CD4-positive, alpha-beta T cell treated with Interleukin-12 subunit alpha and Interleukin-12 subunit beta, for 1 hour (primary cell): ENCODE measurements around the gene NPVF.

Source experiments
- DNase-seq: peaks from one replicate; pipeline ENCODE4 v3.0.0-alpha.2; 2020

NPVF gene

GRCh38 chr7:25223206-25223605 is 5.1 kb downstream of the NPVF start:
- DNase-seq: no peak

- no peak for DNase-seq
These were observed 5.6 kb downstream of the NPVF start for GRCh38 chr7:25222666-25223065.

DNA sequence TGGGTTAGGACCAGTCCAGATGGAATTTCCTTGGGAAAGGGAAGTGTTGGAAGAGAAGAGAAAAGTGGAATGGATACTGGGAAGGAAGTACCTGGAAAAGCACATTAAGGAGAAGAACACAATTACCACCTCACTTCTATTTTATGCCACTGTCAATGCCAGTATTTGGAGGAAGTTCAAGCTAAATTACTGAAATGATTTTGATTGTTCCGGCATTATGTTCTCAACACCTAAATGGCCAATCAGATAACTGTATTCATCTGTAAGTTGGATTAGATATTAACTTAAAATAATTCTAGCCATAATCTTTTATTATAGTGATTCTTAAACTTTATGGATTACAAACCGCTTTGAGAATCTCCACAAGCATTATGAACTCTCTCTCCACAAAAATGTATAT is 7.3 kb downstream of the NPVF start:
- DNase-seq: no peak

DNA sequence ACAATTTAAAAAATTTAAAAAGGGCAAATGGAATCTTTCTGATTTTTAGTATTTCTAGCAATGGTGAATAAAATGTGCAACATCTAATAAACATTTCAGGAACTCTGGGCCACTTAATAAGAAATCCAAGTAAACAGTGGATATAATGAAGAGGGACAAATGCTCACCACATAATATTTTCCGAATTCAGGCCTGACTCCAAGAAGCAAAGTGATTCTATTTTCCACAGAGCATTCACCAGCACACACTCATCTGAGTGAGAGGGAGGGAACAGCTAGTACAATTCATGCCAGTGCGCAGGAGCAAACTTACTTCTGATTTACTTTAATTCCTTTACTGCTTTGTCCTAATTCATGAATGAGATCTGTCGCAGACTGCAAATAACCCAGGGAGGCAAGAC is 10.1 kb downstream of the NPVF start:
- DNase-seq: no peak

- peak; percentile 47 for DNase-seq
These were observed 11.4 kb downstream of the NPVF start for GRCh38 chr7:25216837-25217236.

DNA sequence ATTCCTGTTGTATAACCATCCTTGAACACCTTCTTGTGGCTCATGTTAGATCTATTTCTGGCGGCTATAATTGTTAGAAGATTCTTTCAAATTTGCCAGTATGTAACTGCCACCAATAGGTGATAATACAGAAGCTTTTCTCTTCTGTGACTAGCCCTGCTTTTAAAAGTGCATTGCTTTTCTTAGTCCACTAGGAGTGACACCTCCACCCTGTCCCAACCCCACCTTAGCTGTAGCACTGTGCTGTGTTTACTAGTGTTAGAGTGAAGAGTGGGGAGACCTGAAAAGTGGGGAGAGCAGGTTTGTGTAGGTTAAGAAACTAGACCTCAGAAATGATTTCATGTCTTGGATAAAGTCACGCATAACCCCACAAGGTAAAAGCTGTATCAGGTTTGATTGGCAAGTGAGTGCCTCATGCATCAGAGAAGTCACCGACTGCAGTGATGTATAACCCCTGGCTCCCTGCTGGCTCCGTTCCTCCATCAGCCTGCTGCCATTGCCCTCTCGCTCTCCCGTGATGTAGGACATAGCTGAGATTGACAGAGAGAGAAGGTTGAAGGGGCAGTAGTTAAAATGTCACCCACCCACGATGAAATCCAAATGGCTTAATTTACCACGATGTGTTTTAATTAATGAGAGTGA is 12.5 kb downstream of the NPVF start:
- DNase-seq: no peak

GRCh38 chr7:25208525-25209221 is 19.6 kb downstream of the NPVF start:
- DNase-seq: no peak

DNA sequence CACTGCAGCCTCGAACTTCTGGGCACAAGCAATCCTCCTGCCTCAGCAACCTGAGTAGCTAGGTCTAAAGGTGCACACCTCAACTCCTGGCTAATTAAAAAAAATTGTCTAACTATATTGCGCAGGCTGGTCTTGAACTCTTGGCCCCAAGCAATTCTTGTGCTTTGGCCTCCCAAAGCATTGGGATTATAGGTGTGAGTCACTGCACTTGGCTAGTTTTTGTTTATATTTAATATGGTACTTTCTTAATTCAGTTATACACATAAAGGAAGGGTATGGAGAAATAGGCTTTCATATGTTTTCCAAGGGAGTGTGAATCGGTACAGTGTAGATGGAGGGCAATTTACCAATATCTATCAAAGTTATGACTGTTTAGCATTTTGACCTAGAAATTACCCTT is 20.4 kb downstream of the NPVF start:
- no peak for DNase-seq

GRCh38 chr7:25206765-25207164 is 21.5 kb downstream of the NPVF start:
- no peak for DNase-seq

GRCh38 chr7:25196132-25196896 is 32.0 kb downstream of the NPVF start:
- no peak for DNase-seq

GRCh38 chr7:25194036-25194435 is 34.2 kb downstream of the NPVF start:
- no peak for DNase-seq

DNA sequence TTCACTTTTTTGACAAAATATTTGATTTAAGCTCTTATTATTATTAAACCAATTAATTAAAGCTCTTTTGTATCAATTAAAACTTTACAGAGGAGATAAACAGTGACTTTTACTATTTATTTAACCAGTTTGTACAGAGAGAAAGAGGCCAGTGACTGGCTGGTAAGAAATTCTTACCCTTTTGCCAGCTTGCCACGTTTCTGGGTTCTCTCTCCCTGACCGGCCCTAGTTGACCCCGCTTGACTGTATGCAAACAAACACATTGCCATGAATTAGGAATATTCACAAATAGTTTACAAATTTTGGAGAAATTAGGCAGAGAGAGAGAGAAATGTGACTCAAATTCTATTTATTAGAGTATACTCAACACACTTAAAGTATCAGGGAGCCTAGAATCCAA is 36.2 kb downstream of the NPVF start:
- DNase-seq: no peak

DNA sequence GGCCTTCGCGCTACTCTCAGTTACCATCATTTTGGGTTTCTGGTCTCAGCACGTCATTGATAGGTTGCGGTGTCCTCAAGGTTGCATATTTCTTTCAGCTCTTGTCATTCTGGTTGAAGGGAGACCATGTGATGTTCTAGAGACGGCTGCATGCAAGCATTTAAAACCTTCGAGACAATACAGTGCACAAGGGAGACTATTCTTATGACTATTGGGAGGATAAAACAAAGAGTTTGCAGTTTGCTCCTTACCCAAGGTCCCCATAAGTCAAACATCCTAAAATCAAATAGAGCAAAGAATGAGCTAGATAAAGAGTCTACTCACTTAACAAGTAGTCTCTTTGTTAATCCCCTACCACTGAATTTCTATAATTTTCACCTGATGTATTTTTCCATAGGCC is 39.1 kb downstream of the NPVF start:
- no peak for DNase-seq

- DNase-seq: no peak
These were observed 40.4 kb downstream of the NPVF start for GRCh38 chr7:25187932-25188331.

DNA sequence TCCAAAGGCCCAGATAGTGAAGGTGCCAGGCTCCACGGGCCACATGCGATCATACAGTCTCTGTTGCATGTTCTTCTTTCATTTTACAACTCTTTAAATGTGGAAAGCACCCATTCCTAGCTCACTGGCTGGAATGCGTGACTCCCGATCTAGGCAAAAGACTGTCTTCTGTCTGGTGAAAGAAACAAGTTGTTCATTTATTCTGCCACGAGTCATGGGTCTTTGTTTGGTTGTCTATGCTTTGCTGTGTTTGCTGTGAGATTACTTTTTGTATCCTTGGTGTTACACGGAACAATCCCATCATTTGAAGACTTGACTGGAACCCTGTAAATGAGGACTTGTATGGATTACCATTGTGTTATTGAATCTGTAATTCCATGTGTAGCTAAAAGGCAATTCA is 41.9 kb downstream of the NPVF start:
- DNase-seq: no peak

GRCh38 chr7:25181532-25181931 is 46.8 kb downstream of the NPVF start:
- no peak for DNase-seq

GRCh38 chr7:25180946-25181345 is 47.3 kb downstream of the NPVF start:
- DNase-seq: no peak

DNA sequence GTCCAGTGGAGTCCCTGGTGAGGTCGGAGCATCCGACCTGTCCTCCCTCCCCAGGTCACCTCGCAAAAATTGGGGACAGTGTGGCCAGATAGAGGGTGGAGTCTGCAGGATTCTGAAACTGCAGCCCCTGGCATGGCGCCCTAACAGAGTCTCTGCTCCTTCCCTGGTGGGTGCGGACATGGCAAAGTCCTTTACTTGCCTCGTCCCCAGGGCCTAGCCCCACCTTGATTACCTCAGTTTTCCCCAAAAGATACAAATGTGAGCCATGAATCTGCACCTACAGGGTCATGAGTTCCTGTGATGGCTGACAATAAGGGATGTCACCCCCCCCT is 47.7 kb downstream of the NPVF start:
- no peak for DNase-seq

DNA sequence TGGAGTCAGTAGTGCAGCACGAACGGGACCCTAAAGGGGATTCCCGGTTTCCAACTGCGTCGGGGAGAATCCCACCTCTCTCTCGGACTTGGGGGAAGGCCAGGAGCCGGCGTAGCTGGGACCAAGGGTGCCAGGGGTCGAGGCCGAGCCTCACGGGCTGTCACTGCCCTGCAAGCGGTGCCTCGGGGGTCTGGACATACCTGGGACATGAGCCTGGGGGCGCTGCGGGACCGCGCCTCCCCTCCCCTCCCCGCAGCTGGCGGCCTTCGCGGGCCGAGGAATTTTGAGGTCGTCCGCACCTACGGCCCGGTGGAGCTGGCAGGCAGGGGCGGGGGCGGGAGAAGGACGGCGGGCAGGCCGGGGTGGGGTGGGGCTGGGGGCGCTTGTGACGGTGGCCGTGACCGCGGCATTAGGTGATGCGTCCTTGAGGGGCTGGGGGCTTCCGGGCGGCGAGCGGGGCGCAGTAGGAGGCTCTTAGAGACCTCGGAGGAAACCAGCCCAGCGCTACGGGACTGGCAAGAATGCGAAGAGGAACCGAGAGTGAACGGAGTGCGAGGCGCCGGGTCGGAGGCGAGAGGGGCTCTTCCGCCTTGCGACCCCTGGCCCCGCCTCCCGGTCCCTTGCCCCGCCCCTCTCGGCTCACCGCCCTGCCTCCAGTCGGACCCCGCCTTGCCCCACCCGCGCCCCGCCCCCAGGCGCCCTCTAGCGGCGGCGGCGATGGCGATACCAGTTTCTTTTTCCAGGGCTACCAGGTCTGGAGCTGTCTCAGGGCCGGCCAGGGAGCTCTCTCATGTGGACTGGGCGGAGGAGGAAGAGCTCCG is 48.3 kb downstream of the NPVF start:
- DNase-seq: peak; percentile 94

- no peak for DNase-seq
These were observed 49.0 kb downstream of the NPVF start for GRCh38 chr7:25179325-25179724.
